GM23248 (cell line): ENCODE results near the gene TXNL4A. TPM values are rescaled to one million over a fixed set of nuclear protein-coding genes. Genes with fewer than 3 reads are reported as not detected.

Source experiments
- DNase-seq: peaks from one replicate; pipeline ENCODE4 v3.0.0-alpha.2; 2015
- H2AFZ ChIP-seq: fragments of 200-600 bp; sonication (generic); 2 replicates; pipeline ENCODE4 v1.6.1; 2016; ENCODE audit warnings: antibody characterized with exemption
- H3F3A ChIP-seq: fragments of 200-600 bp; sonication (generic); 2 replicates; pipeline ENCODE4 v1.6.1; 2016; ENCODE audit warnings: mild to moderate bottlenecking, antibody characterized with exemption, mixed run types; ENCODE audit not compliant: insufficient read depth
- H3K27ac ChIP-seq: fragments of 200-600 bp; sonication (generic); 2 replicates; pipeline ENCODE4 v1.5.1; 2016; ENCODE audit warnings: mild to moderate bottlenecking
- H3K27me3 ChIP-seq: fragments of 200-600 bp; sonication (generic); replicated peaks from 2 replicates; pipeline ENCODE4 v1.6.1; 2016; ENCODE audit warnings: mild to moderate bottlenecking; ENCODE audit not compliant: insufficient read depth
- H3K36me3 ChIP-seq: fragments of 200-600 bp; sonication (generic); 2 replicates; pipeline ENCODE4 v1.6.1; 2016; ENCODE audit warnings: low read depth, mild to moderate bottlenecking
- H3K4me1 ChIP-seq: fragments of 200-600 bp; sonication (generic); 2 replicates; pipeline ENCODE4 v1.6.1; 2016; ENCODE audit warnings: mild to moderate bottlenecking; ENCODE audit not compliant: insufficient read depth
- H3K4me2 ChIP-seq: fragments of 200-600 bp; sonication (generic); one replicate; pipeline ENCODE4 v1.6.1; 2016; ENCODE audit warnings: mild to moderate bottlenecking; ENCODE audit not compliant: unreplicated experiment
- H3K4me3 ChIP-seq: fragments of 200-600 bp; sonication (generic); 2 replicates; pipeline ENCODE4 v1.5.1; 2016; ENCODE audit warnings: mild to moderate bottlenecking
- H3K79me2 ChIP-seq: fragments of 200-600 bp; sonication (generic); 2 replicates; pipeline ENCODE4 v1.6.1; 2016; ENCODE audit warnings: mild to moderate bottlenecking; ENCODE audit not compliant: insufficient read depth
- H3K9ac ChIP-seq: fragments of 200-600 bp; sonication (generic); 2 replicates; pipeline ENCODE4 v1.6.1; 2016; ENCODE audit warnings: mild to moderate bottlenecking
- H3K9me2 ChIP-seq: fragments of 200-600 bp; sonication (generic); 2 replicates; pipeline ENCODE4 v1.6.1; 2016; ENCODE audit warnings: mixed run types, mild to moderate bottlenecking, moderate library complexity; ENCODE audit not compliant: insufficient read depth
- H3K9me3 ChIP-seq: fragments of 200-600 bp; sonication (generic); one replicate; pipeline ENCODE4 v1.6.1; 2017; ENCODE audit warnings: low read depth
- H4K20me1 ChIP-seq: fragments of 200-600 bp; sonication (generic); 2 replicates; pipeline ENCODE4 v1.6.0; 2016; ENCODE audit not compliant: insufficient read depth
- EZH2 ChIP-seq: fragments of 200-600 bp; sonication (generic); IDR thresholded peaks from 2 replicates; pipeline ENCODE4 v1.6.1; 2018; ENCODE audit warnings: antibody characterized with exemption, mild to moderate bottlenecking; ENCODE audit not compliant: insufficient read depth, poor library complexity, severe bottlenecking
- EZH2phosphoT487 ChIP-seq: fragments of 200-600 bp; sonication (generic); IDR thresholded peaks from 2 replicates; pipeline ENCODE4 v1.6.1; 2018; ENCODE audit warnings: antibody characterized with exemption, moderate library complexity, mild to moderate bottlenecking, low read depth; ENCODE audit not compliant: insufficient read depth
- WGBS, 2 experiments: methylation state at CpG; one replicate each; pipeline ENCODE4 v1.1.6; 2015 to 2017; ENCODE audit warnings: low lambda C conversion rate in 2 of 2, low coverage in 1 of 2; ENCODE audit errors: missing lambda C conversion rate in 2 of 2; 5-methylcytosine and 5-hydroxymethylcytosine counted together
- in situ Hi-C: fragments of 300-500 bp; cut with MboI; formaldehyde crosslinking; loops from 2 replicates; pipeline ENCODE4 v1.15.0; 2020
- polyA plus RNA-seq: library from polyadenylated mRNA; unstranded; fragments of >200 nt; fragmentation: Nextera tagmentation; extraction: Ambion mirVana; gene quantifications from 2 replicates; pipeline ENCODE4 v1.2.1, GENCODE V29; 2016
- total RNA-seq: library from RNA; depleted of rRNA; stranded (reverse); fragments of >200 nt; shearing (Covaris generic); gene quantifications from 2 replicates; pipeline ENCODE4 v1.2.3, GENCODE V29; 2014

The TXNL4A gene
- total and polyA plus RNA-seq, 2 experiments from 2014 or later, result 17.4 to 192 TPM

- no peak overlapping the region for H3K4me2 ChIP-seq
- H3K9me3 ChIP-seq, result no peaks in the 10 kb centered on the region
- no peak overlapping the region for H3K4me3 ChIP-seq
- H3K4me1 ChIP-seq, result peaks cover 4% of the 10 kb centered on the region; the same call in 1 of the 2 replicates
- H3F3A ChIP-seq, result peaks cover 5% of the 10 kb centered on the region; the same call in 1 of the 2 replicates
- WGBS, 2 experiments, result 95 to 99% methylated on average over 7 of the region's 7 CpGs
- H3K79me2 ChIP-seq, result peaks cover 95% of the 10 kb centered on the region
- DNase-seq, result no peak
- no peaks in the 10 kb centered on the region for H3K27me3 ChIP-seq
- peaks cover 23% of the 10 kb centered on the region for H4K20me1 ChIP-seq
- no peaks in the 10 kb centered on the region for H3K9me2 ChIP-seq
- H3K9ac ChIP-seq, result no peak overlapping the region
- in situ Hi-C loops, result no loop called here
- TF ChIP-seq EZH2 (no peak), EZH2phosphoT487 (no peak)
- no peak overlapping the region for H3K27ac ChIP-seq
- peaks cover 9% of the 10 kb centered on the region; the same call in 1 of the 2 replicates for H3K36me3 ChIP-seq
- H2AFZ ChIP-seq, result no peak overlapping the region
Measured at GRCh38 chr18:79983793-79984192, 4.6 kb downstream of the TXNL4A start.

GRCh38 chr18:79983253-79983652, 5.1 kb downstream of the TXNL4A start:
- Histone ChIP-seq H2AFZ (no peak overlapping the region), H3K4me3 (no peak overlapping the region), H3K27me3 (no peaks in the 10 kb centered on the region), H4K20me1 (peaks cover 23% of the 10 kb centered on the region), H3K36me3 (peaks cover 9% of the 10 kb centered on the region; the same call in 1 of the 2 replicates), H3K9me2 (no peaks in the 10 kb centered on the region), H3K9me3 (no peaks in the 10 kb centered on the region), H3K4me1 (peaks cover 4% of the 10 kb centered on the region; the same call in 1 of the 2 replicates), H3F3A (peaks cover 5% of the 10 kb centered on the region; the same call in 1 of the 2 replicates), H3K27ac (no peak overlapping the region), H3K79me2 (peaks cover 100% of the 10 kb centered on the region), H3K4me2 (no peak overlapping the region), H3K9ac (no peak overlapping the region)
- no peak for TF ChIP-seq EZH2phosphoT487
- TF ChIP-seq EZH2, result no peak
- in situ Hi-C loops, result no loop called here
- WGBS, 2 experiments, result 75 to 80% methylated on average over 4 of the region's 4 CpGs
- DNase-seq, result no peak

- 94 to 95% methylated on average over 6 of the region's 6 CpGs for WGBS, 2 experiments
- no peaks in the 10 kb centered on the region for H3K27me3 ChIP-seq
- peak; percentile 31 for DNase-seq
- peaks cover 5% of the 10 kb centered on the region; the same call in 1 of the 2 replicates for H3F3A ChIP-seq
- no peak overlapping the region for H3K9ac ChIP-seq
- no peak overlapping the region for H3K4me3 ChIP-seq
- peaks cover 9% of the 10 kb centered on the region for H3K36me3 ChIP-seq
- H3K9me2 ChIP-seq, result no peaks in the 10 kb centered on the region
- no peak for TF ChIP-seq EZH2phosphoT487
- TF ChIP-seq EZH2, result no peak
- H3K4me2 ChIP-seq, result no peak overlapping the region
- H3K79me2 ChIP-seq, result peaks cover 100% of the 10 kb centered on the region
- in situ Hi-C loops, result no loop called here
- H3K4me1 ChIP-seq, result peaks cover 4% of the 10 kb centered on the region; the same call in 1 of the 2 replicates
- H3K27ac ChIP-seq, result no peak overlapping the region
- no peaks in the 10 kb centered on the region for H3K9me3 ChIP-seq
- peaks cover 23% of the 10 kb centered on the region for H4K20me1 ChIP-seq
- no peak overlapping the region for H2AFZ ChIP-seq
Measured at GRCh38 chr18:79982736-79983135, 5.6 kb downstream of the TXNL4A start.

GRCh38 chr18:79980585-79980984, 7.8 kb downstream of the TXNL4A start:
- Histone ChIP-seq H3K4me3 (no peak overlapping the region), H4K20me1 (peaks cover 10% of the 10 kb centered on the region), H3K9me3 (no peaks in the 10 kb centered on the region), H3K9ac (no peak overlapping the region), H3K9me2 (no peaks in the 10 kb centered on the region), H3K36me3 (peaks cover 8% of the 10 kb centered on the region), H3K4me1 (no peaks in the 10 kb centered on the region), H3K27me3 (no peaks in the 10 kb centered on the region), H3K27ac (no peak overlapping the region), H3K4me2 (no peak overlapping the region), H3K79me2 (peaks cover 100% of the 10 kb centered on the region), H3F3A (no peaks in the 10 kb centered on the region), H2AFZ (no peak overlapping the region)
- no peak for DNase-seq
- TF ChIP-seq EZH2 (no peak), EZH2phosphoT487 (no peak)
- WGBS, 2 experiments, result 92 to 93% methylated on average over 13 of the region's 13 CpGs
- in situ Hi-C loops, result no loop called here

- Histone ChIP-seq H3K27ac (no peak overlapping the region), H3K4me3 (no peak overlapping the region), H4K20me1 (peaks cover 9% of the 10 kb centered on the region), H3K9me3 (no peaks in the 10 kb centered on the region), H3K79me2 (peaks cover 100% of the 10 kb centered on the region), H3K4me2 (no peak overlapping the region), H3K9ac (no peak overlapping the region), H3K9me2 (no peaks in the 10 kb centered on the region), H3K27me3 (no peaks in the 10 kb centered on the region), H3F3A (no peaks in the 10 kb centered on the region), H3K36me3 (peaks cover 10% of the 10 kb centered on the region; the same call in 1 of the 2 replicates), H2AFZ (no peak overlapping the region), H3K4me1 (no peaks in the 10 kb centered on the region)
- 100% methylated on average over 5 of the region's 5 CpGs for WGBS, 2 experiments
- no peak for DNase-seq
- TF ChIP-seq EZH2phosphoT487 (no peak), EZH2 (no peak)
- in situ Hi-C loops, result no loop called here
Measured at GRCh38 chr18:79979843-79980242, 8.5 kb downstream of the TXNL4A start.
